GM23338 (cell line): ENCODE results near the gene CCIN. TPM values are rescaled to one million over a fixed set of nuclear protein-coding genes. Genes with fewer than 3 reads are reported as not detected.

Experiments
- ATAC-seq: fragments of 200-7000 bp; cut with Tn5 transposase; 3 replicates; pipeline ENCODE4 v1.9.1; 2020
- DNase-seq: peaks from one replicate; pipeline ENCODE4 v3.0.0-alpha.2; 2015; ENCODE audit warnings: low spot score
- H2AFZ ChIP-seq: fragments of 200-600 bp; sonication (generic); 2 replicates; pipeline ENCODE4 v1.8.0; 2016; ENCODE audit warnings: antibody characterized with exemption, mild to moderate bottlenecking, moderate library complexity
- H3F3A ChIP-seq: fragments of 200-600 bp; sonication (generic); replicated peaks from 2 replicates; pipeline ENCODE4 v1.8.0; 2017; ENCODE audit warnings: antibody characterized with exemption, mixed run types, low read depth
- H3K27ac ChIP-seq: fragments of 200-600 bp; sonication (generic); 2 replicates; pipeline ENCODE4 v1.6.1; 2016; ENCODE audit warnings: low read depth
- H3K27me3 ChIP-seq: fragments of 200-600 bp; sonication (generic); 2 replicates; pipeline ENCODE4 v1.8.0; 2016; ENCODE audit warnings: mild to moderate bottlenecking, mixed run types, moderate library complexity; ENCODE audit not compliant: insufficient read depth
- H3K36me3 ChIP-seq: fragments of 200-600 bp; sonication (generic); 2 replicates; pipeline ENCODE4 v1.8.0; 2016; ENCODE audit warnings: mild to moderate bottlenecking; ENCODE audit not compliant: insufficient read depth
- H3K4me1 ChIP-seq: fragments of 200-600 bp; sonication (generic); 2 replicates; pipeline ENCODE4 v1.8.0; 2016; ENCODE audit warnings: mild to moderate bottlenecking, moderate library complexity; ENCODE audit not compliant: insufficient read depth
- H3K4me2 ChIP-seq: fragments of 200-600 bp; sonication (generic); 2 replicates; pipeline ENCODE4 v1.7.1; 2017; ENCODE audit warnings: mixed run types
- H3K4me3 ChIP-seq: fragments of 200-600 bp; sonication (generic); 2 replicates; pipeline ENCODE4 v1.6.1; 2016; ENCODE audit warnings: mixed run types
- H3K79me2 ChIP-seq: fragments of 200-600 bp; sonication (generic); replicated peaks from 2 replicates; pipeline ENCODE4 v1.8.0; 2017; ENCODE audit warnings: mild to moderate bottlenecking; ENCODE audit not compliant: insufficient read depth
- H3K9me2 ChIP-seq: fragments of 200-600 bp; sonication (generic); 2 replicates; pipeline ENCODE4 v1.8.0; 2017; ENCODE audit not compliant: insufficient read depth
- H4K20me1 ChIP-seq: fragments of 200-600 bp; sonication (generic); replicated peaks from 2 replicates; pipeline ENCODE4 v1.8.0; 2017; ENCODE audit warnings: mild to moderate bottlenecking; ENCODE audit not compliant: insufficient read depth
- H3K27ac Mint-ChIP-seq: 2 replicates; pipeline ENCODE4 v1.8.0; 2020; ENCODE audit warnings: inconsistent platforms, mild to moderate bottlenecking, moderate library complexity, mixed read lengths
- H3K27me3 Mint-ChIP-seq: 3 replicates; pipeline ENCODE4 v1.8.0; 2022; ENCODE audit warnings: low read depth, mild to moderate bottlenecking, moderate library complexity, mixed read lengths, inconsistent platforms; ENCODE audit not compliant: insufficient read depth, poor library complexity
- H3K36me3 Mint-ChIP-seq: 3 replicates; pipeline ENCODE4 v1.8.0; 2021; ENCODE audit warnings: low read depth, mild to moderate bottlenecking, inconsistent platforms, moderate library complexity, mixed read lengths
- H3K4me1 Mint-ChIP-seq: 3 replicates; pipeline ENCODE4 v1.8.0; 2020; ENCODE audit warnings: mild to moderate bottlenecking, inconsistent platforms, mixed read lengths
- H3K4me3 Mint-ChIP-seq: 3 replicates; pipeline ENCODE4 v1.8.0; 2021; ENCODE audit warnings: moderate library complexity, mild to moderate bottlenecking, inconsistent platforms, mixed read lengths
- H3K9me3 Mint-ChIP-seq: 3 replicates; pipeline ENCODE4 v1.8.0; 2020; ENCODE audit warnings: moderate library complexity, mild to moderate bottlenecking, inconsistent platforms, mixed read lengths
- CTCF ChIP-seq, 2 experiments: fragments of 200-600 bp in 1 of 2; sonication (generic) in 1 of 2; conservative IDR thresholded peaks; 2 replicates each; pipeline versions ENCODE4 v1.5.1 to v1.6.1; 2016 to 2017; ENCODE audit warnings: antibody characterized with exemption in 2 of 2, low read depth in 2 of 2, mild to moderate bottlenecking in 2 of 2, moderate library complexity in 1 of 2
- ETS1 ChIP-seq: IDR thresholded peaks from 2 replicates; pipeline ENCODE4 v1.6.1; 2016; ENCODE audit warnings: antibody characterized with exemption
- EZH2phosphoT487 ChIP-seq: fragments of 200-600 bp; sonication (generic); IDR thresholded peaks from one replicate; pipeline ENCODE4 v1.8.1; 2018; ENCODE audit warnings: antibody characterized with exemption; ENCODE audit not compliant: unreplicated experiment
- NANOG ChIP-seq: IDR thresholded peaks from 2 replicates; pipeline ENCODE4 v1.6.1; 2016; ENCODE audit warnings: antibody characterized with exemption, borderline replicate concordance
- POLR2AphosphoS5 ChIP-seq: IDR thresholded peaks from 2 replicates; pipeline ENCODE4 v1.6.1; 2016; ENCODE audit warnings: antibody characterized with exemption, low read depth
- STAT1 ChIP-seq: IDR thresholded peaks from one replicate; pipeline ENCODE4 v1.6.1; 2016; ENCODE audit warnings: antibody characterized with exemption; ENCODE audit not compliant: unreplicated experiment
- ZNF114 ChIP-seq: fragments of 250-450 bp; sonication (Bioruptor Pico); IDR thresholded peaks from 2 replicates; pipeline ENCODE4 v1.5.0; 2020; ENCODE audit warnings: mild to moderate bottlenecking, moderate library complexity
- ZNF331 ChIP-seq: fragments of 250-450 bp; sonication (Bioruptor Pico); IDR thresholded peaks from 2 replicates; pipeline ENCODE4 v1.5.0; 2020; ENCODE audit warnings: low read depth, mild to moderate bottlenecking, moderate library complexity
- ZNF462 ChIP-seq: fragments of 250-450 bp; sonication (Bioruptor Pico); IDR thresholded peaks from 2 replicates; pipeline ENCODE4 v1.5.0; 2020; ENCODE audit warnings: mild to moderate bottlenecking, moderate library complexity
- polyA plus RNA-seq: library from polyadenylated mRNA; unstranded; fragments of >200 nt; fragmentation: Nextera tagmentation; extraction: Ambion mirVana; gene quantifications from 2 replicates; pipeline ENCODE4 v1.2.1, GENCODE V29; 2016
- total RNA-seq: library from RNA; depleted of rRNA; stranded (reverse); fragments of >200 nt; shearing (Covaris generic); gene quantifications from 2 replicates; pipeline ENCODE4 v1.2.3, GENCODE V29; 2014

CCIN gene
- total and polyA plus RNA-seq, 2 experiments from 2014 or later, result 0.14 TPM; not detected in 1

- Mint-ChIP-seq H3K27me3 (peaks cover 26% of the 10 kb centered on the region), H3K9me3 (peaks cover 13% of the 10 kb centered on the region), H3K4me3 (no peak overlapping the region), H3K4me1 (peaks cover 16% of the 10 kb centered on the region), H3K27ac (no peak overlapping the region), H3K36me3 (peaks cover 14% of the 10 kb centered on the region)
- H3K27me3 ChIP-seq, result peaks cover 35% of the 10 kb centered on the region
- ATAC-seq, result no peak
- no peak overlapping the region for H3K27ac ChIP-seq
- TF ChIP-seq ETS1 (no peak), EZH2phosphoT487 (no peak), STAT1 (no peak), NANOG (no peak)
- H3K9me2 ChIP-seq, result 0 out of 2 replicates have a peak, but pooled peaks cover 3% of the 10 kb centered on the region
- H3K79me2 ChIP-seq, result no peaks in the 10 kb centered on the region
- no peaks in the 10 kb centered on the region for H3K36me3 ChIP-seq
- no peak for DNase-seq
- no peak overlapping the region for H3K4me2 ChIP-seq
- H4K20me1 ChIP-seq, result peaks cover 6% of the 10 kb centered on the region; the same call in 1 of the 2 replicates
- no peaks in the 10 kb centered on the region for H3F3A ChIP-seq
- H2AFZ ChIP-seq, result no peak overlapping the region
- H3K4me1 ChIP-seq, result peaks cover 11% of the 10 kb centered on the region; the same call in 1 of the 2 replicates
- H3K4me3 ChIP-seq, result no peak overlapping the region
These were observed 27.4 kb upstream of the CCIN start for GRCh38 chr9:36141761-36142160.

- Histone ChIP-seq H3K27ac (no peak overlapping the region), H3K36me3 (no peaks in the 10 kb centered on the region), H3K4me2 (no peak overlapping the region), H3F3A (no peaks in the 10 kb centered on the region), H3K9me2 (0 out of 2 replicates have a peak, but pooled peaks cover 3% of the 10 kb centered on the region), H3K4me1 (0 out of 2 replicates have a peak, but pooled peaks cover 4% of the 10 kb centered on the region), H3K4me3 (no peak overlapping the region), H3K79me2 (no peaks in the 10 kb centered on the region), H4K20me1 (peaks cover 4% of the 10 kb centered on the region; the same call in 1 of the 2 replicates), H2AFZ (no peak overlapping the region), H3K27me3 (peaks cover 26% of the 10 kb centered on the region)
- no peak for DNase-seq
- H3K4me1 Mint-ChIP-seq, result peaks cover 9% of the 10 kb centered on the region
- ATAC-seq, result no peak
- peaks cover 19% of the 10 kb centered on the region for H3K27me3 Mint-ChIP-seq
- no peak overlapping the region for H3K27ac Mint-ChIP-seq
- no peak overlapping the region for H3K4me3 Mint-ChIP-seq
- H3K36me3 Mint-ChIP-seq, result peaks cover 14% of the 10 kb centered on the region
- no peak for TF ChIP-seq ZNF331 (CRISPR knock-in tag)
- TF ChIP-seq NANOG, result no peak
- no peak for TF ChIP-seq ZNF114 (CRISPR knock-in tag)
- TF ChIP-seq ETS1, result no peak
- no peak for TF ChIP-seq EZH2phosphoT487
- no peak for TF ChIP-seq POLR2AphosphoS5
- TF ChIP-seq ZNF462 (CRISPR knock-in tag), result no peak
- no peak for TF ChIP-seq CTCF (conservative IDR thresholded peaks at IDR 0.05; ENCODE audit: low read depth in 2 of 2)
- H3K9me3 Mint-ChIP-seq, result peaks cover 18% of the 10 kb centered on the region
These were observed 26.5 kb upstream of the CCIN start for GRCh38 chr9:36142510-36143244.
